Left lung (tissue), 10 donors: Measurements from ENCODE around the gene ATP7B. TPM values are rescaled to one million over a fixed set of nuclear protein-coding genes. Genes with fewer than 3 reads are reported as not detected.

ENCODE experiments used
- ATAC-seq: fragments of 200-7000 bp; cut with Tn5 transposase; one replicate; pipeline ENCODE4 v1.9.1; 2020; ENCODE audit warnings: moderate library complexity
- DNase-seq, 4 donors: peaks; one replicate each; pipeline ENCODE4 v3.0.0-alpha.2; 2013 to 2020
- H3K27ac ChIP-seq, 2 donors: fragments of 200-600 bp; sonication (generic) in 1 of 2; one replicate each; pipeline versions ENCODE4 v1.5.0 to v1.8.0; 2020 to 2021
- H3K27me3 ChIP-seq, 2 donors: fragments of 200-600 bp; sonication (generic) in 1 of 2; one replicate each; pipeline versions ENCODE4 v1.5.0 to v1.8.0; 2020 to 2021
- H3K36me3 ChIP-seq, 2 donors: fragments of 200-600 bp; sonication (generic) in 1 of 2; one replicate each; pipeline versions ENCODE4 v1.5.0 to v1.8.0; 2020 to 2021
- H3K4me1 ChIP-seq, 2 donors: fragments of 200-600 bp; one replicate each; pipeline ENCODE4 v1.8.0; 2021
- H3K4me3 ChIP-seq, 2 donors: fragments of 200-600 bp; sonication (generic) in 1 of 2; one replicate each; pipeline versions ENCODE4 v1.5.0 to v1.8.0; 2020 to 2021; ENCODE audit warnings: mild to moderate bottlenecking in 1 of 2
- H3K9me3 ChIP-seq, 2 donors: fragments of 200-600 bp; sonication (generic) in 1 of 2; one replicate each; pipeline versions ENCODE4 v1.5.0 to v1.8.0; 2020 to 2021
- intact Hi-C, 2 donors: fragments of 100-400 bp; cut with DNase I; formaldehyde crosslinking; loops; one replicate each; pipeline versions ENCODE4 v1.11.2 to v1.14.2; 2022
- polyA plus RNA-seq, 6 donors: library from polyadenylated mRNA; unstranded; fragments of 120-200 nt; gene quantifications; one replicate each; pipeline ENCODE4 v1.2.1, GENCODE V29; 2013; ENCODE audit not compliant: insufficient read length in 6 of 6
- total RNA-seq, 2 donors: library from RNA; stranded (reverse); fragmentation: NEBNext Ultra II Directional; extraction: Animal tissue kit (Norgen Biotek cat#: 25700); gene quantifications; one replicate each; pipeline ENCODE4 v1.2.1, GENCODE V29; 2021
- TF ChIP-seq, protein P1 (sequence below), 2 donors: fragments of 200-600 bp; sonication (generic) in 1 of 2; IDR thresholded peaks; one replicate each; pipeline versions ENCODE4 v1.5.0 to v1.8.0; 2021; ENCODE audit warnings: antibody characterized with exemption in 2 of 2
- donor health status: DM: no; HTN: yes; CAD: no.
- donor health status: DM: no; HTN: no; CAD: no.

Gene ATP7B
- total and polyA plus RNA-seq, 8 donors = 5.9 to 20.5 (median 18.4) TPM

DNA sequence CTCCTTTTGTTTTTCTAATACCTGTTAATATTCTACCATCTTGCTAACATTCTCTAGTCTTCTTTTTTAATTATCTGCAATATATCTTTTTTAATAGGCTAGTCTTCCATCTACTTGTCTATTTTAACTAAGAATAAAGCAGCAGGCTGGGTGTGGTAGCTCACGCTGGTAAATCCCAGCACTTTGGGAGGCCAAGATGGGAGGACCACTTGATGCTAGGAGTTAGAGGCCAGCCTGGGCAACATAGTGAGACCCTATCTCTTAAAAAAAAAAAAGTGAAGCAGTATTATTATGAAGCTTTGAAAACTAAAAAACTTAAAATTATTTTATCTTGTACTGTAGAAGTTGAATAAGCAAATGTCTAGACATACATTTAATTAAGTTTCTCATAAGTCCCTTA, 16.6 kb upstream of the ATP7B start:
- intact Hi-C loops = no loop called here
- no peak overlapping the region for H3K27ac ChIP-seq
- no peaks in the 10 kb centered on the region for H3K4me1 ChIP-seq
- no peaks in the 10 kb centered on the region for H3K9me3 ChIP-seq
- ATAC-seq (no peak), DNase-seq (no peak)
- H3K4me3 ChIP-seq = no peak overlapping the region
- no peaks in the 10 kb centered on the region for H3K27me3 ChIP-seq
- H3K36me3 ChIP-seq = peaks cover 0 to 59% of the 10 kb centered on the region in 2 donors
- TF ChIP-seq, protein P1, sequence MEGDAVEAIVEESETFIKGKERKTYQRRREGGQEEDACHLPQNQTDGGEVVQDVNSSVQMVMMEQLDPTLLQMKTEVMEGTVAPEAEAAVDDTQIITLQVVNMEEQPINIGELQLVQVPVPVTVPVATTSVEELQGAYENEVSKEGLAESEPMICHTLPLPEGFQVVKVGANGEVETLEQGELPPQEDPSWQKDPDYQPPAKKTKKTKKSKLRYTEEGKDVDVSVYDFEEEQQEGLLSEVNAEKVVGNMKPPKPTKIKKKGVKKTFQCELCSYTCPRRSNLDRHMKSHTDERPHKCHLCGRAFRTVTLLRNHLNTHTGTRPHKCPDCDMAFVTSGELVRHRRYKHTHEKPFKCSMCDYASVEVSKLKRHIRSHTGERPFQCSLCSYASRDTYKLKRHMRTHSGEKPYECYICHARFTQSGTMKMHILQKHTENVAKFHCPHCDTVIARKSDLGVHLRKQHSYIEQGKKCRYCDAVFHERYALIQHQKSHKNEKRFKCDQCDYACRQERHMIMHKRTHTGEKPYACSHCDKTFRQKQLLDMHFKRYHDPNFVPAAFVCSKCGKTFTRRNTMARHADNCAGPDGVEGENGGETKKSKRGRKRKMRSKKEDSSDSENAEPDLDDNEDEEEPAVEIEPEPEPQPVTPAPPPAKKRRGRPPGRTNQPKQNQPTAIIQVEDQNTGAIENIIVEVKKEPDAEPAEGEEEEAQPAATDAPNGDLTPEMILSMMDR (IDR thresholded peaks at IDR 0.05) = no peak

DNA sequence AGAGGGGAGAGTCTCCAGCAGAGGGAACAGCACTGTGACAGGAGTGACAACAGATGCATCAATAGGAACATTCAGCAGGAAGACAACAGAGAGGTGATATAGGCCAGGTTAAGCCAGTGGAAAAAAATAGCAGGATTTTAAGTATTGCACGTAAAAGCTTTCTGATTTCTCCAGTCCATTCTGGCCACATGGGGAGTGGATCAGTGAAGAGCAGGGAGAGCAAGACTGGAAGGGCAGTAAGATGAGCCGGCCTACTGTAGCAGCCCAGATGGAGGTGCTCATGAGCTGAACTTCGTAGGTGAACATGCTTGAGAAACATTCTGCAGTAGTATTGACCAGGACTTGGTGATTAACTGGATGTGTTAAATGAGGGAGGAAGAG, 15.0 kb upstream of the ATP7B start:
- ATAC-seq (no peak), DNase-seq (no peak)
- Histone ChIP-seq H3K27me3 (no peaks in the 10 kb centered on the region), H3K4me3 (no peak overlapping the region), H3K27ac (no peak overlapping the region), H3K4me1 (no peaks in the 10 kb centered on the region), H3K9me3 (no peaks in the 10 kb centered on the region), H3K36me3 (peaks cover 0 to 72% of the 10 kb centered on the region in 2 donors)
- TF ChIP-seq, protein P1 (IDR thresholded peaks at IDR 0.05) = no peak
- intact Hi-C loops = no loop called here

DNA sequence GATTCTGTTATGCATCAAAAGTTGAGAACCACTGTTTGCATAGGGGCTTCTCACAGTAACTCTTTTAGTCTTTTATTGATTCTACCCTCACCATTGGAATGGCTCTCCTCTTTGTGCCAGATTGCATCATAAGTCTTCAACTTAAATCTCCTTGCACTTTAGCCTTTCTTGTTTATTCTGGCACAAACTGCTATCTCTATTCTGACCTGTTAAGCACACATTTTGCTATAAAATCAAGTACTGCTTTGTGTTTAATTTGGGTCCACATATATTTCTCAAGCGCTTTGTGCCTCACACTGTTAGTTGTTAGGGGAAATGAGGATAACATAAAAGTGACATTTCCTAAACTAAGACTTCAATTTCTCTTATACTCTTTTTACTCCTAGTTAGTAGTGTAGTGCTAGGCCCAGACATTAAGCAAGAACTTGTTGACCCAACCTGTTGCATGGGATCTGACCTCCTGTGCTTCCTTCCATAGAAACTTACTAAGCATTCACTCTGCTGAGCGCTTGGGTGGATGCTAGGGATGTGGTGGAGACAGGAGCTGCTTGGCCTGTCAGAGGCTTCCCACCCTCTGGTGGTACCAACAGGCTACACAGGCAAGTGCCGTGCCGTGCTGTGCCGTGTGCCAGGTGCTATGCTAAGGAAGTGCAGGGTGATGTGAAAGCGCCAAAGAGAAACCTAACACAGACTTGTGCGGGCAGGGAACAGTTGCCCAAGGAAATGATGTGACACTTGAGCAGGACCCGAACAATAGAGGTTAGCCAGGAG, 14.4 kb upstream of the ATP7B start:
- H3K36me3 ChIP-seq = peaks cover 0 to 74% of the 10 kb centered on the region in 2 donors
- peak; percentile 69 for ATAC-seq
- DNase-seq = no peak
- H3K4me1 ChIP-seq = no peaks in the 10 kb centered on the region
- no peaks in the 10 kb centered on the region for H3K9me3 ChIP-seq
- H3K27ac ChIP-seq = no peak overlapping the region
- no peak overlapping the region for H3K4me3 ChIP-seq
- intact Hi-C loops = no loop called here
- TF ChIP-seq, protein P1 (IDR thresholded peaks at IDR 0.05) = no peak
- no peaks in the 10 kb centered on the region for H3K27me3 ChIP-seq

DNA sequence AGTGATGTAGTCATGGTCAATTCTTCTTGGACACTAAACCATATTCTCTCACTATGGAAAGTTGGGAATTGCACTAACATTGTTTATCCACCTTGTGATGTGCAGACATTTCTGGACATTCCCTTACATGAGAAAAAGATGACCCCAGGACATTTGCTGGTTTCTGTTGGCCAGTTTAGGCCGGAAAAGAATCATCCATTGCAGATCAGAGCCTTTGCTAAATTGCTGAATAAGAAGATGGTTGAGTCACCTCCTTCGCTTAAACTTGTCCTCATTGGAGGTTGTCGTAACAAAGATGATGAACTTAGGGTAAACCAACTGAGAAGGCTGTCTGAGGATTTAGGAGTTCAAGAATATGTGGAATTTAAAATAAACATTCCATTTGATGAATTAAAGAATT, 13.2 kb upstream of the ATP7B start, which contains the start of gene UTP14C:
UTP14C (plus strand) TSS at position 211 of the 400 bp plus-strand sequence. CDS start 4,114 bp downstream, outside the sequence.
- TF ChIP-seq, protein P1 (IDR thresholded peaks at IDR 0.05) = no peak
- ATAC-seq (no peak), DNase-seq (no peak)
- intact Hi-C loops = no loop called here
- Histone ChIP-seq H3K9me3 (no peaks in the 10 kb centered on the region), H3K4me3 (no peak within 1 kb of the TSS), H3K27ac (no peak within 1 kb of the TSS), H3K36me3 (peaks cover 0 to 86% of the 10 kb centered on the region in 2 donors), H3K4me1 (no peaks in the 10 kb centered on the region), H3K27me3 (no peaks in the 10 kb centered on the region)

DNA sequence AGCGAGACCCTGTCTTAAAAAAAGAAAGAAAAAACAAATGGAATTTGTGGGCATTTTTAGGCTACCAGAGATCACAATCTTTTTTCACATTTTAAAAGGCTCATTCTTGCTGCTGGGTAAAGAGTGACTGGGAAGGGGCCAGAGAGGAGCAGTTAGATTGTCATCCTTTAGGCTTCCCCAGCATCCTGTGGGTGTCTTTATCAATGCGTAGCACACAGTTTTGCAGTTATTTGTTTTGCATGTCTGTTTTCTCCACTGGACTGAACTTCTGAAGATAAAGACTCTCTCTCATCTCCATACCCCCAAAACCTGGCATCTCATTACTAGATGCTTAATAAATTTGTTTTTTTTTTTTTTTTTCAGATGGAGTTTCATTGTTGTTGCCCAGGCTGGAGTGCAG, 11.1 kb upstream of the ATP7B start:
- intact Hi-C loops = no loop called here
- Histone ChIP-seq H3K27me3 (no peaks in the 10 kb centered on the region), H3K4me3 (no peak overlapping the region), H3K4me1 (no peaks in the 10 kb centered on the region), H3K9me3 (no peaks in the 10 kb centered on the region), H3K36me3 (peaks cover 0 to 84% of the 10 kb centered on the region in 2 donors), H3K27ac (no peak overlapping the region)
- DNase-seq (no peak), ATAC-seq (no peak)
- TF ChIP-seq, protein P1 (IDR thresholded peaks at IDR 0.05) = no peak
